ENCODE data around the gene TTC29.
"Not testable (repeated sequence)": the region's sequence is repeated elsewhere in the genome, so short reads cannot be mapped to it uniquely, and the experiment has no call there.

The TTC29 gene

GRCh38 chr4:146855761-146856160, 89.9 kb downstream of the TTC29 start:
- FAIRE-seq: no peak

DNA sequence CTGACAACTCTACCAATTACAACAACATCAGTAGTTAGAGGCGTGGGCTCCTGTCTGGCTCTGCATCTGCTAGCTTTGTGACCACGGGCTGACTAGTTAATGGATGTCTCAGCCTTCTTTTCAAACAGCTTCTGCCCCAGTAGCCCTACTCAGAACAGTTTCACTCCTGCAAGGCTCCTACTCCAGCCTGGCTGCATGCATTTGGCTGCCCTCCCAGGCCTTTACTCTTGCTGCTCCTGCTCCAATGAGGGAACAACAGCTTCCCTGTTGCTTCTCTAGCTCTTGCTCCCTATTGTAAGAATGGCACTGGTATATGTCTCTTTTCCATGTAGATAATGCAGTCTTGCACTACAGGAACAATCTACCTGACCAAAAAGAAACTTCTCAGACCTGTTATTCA, 93.3 kb downstream of the TTC29 start:
- no peak for FAIRE-seq

DNA sequence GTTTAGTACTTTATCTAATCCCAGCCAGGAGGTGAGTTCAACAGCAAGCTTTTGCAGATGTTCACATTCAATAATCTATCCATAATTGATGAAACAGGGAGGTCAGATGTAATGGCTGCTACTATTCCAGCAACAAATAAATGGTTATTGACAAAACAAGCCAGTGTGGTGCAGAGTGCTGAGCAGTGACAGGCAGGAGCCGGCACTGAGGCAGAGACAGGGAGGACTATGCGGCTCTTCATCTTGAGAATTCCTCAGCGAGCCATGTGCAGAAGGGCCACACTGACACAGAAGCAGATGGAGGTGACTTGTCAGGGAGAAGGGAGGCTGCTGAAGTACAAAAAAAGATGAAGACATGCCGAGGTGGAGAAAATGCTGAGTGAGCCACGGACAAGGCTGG, 98.3 kb downstream of the TTC29 start:
- FAIRE-seq: no peak

DNA sequence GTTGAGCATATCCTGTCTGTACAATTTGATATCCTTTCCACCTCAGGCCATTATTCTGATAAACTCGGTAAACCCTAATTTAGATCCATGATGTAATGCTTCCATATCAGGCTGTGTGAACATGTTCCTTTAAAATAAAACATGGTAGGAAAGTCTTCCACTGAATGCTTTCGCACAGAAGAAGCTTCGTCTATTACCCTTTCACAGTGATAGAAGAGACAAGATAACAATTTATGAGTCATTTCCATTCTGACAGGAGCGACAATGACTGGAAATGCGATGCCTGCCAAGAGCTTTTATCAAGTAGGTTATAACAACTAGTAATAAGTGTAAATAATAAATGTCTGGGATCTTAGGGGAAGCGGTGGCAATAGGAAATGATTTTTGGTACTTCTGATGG, 98.8 kb downstream of the TTC29 start:
- no peak for FAIRE-seq

DNA sequence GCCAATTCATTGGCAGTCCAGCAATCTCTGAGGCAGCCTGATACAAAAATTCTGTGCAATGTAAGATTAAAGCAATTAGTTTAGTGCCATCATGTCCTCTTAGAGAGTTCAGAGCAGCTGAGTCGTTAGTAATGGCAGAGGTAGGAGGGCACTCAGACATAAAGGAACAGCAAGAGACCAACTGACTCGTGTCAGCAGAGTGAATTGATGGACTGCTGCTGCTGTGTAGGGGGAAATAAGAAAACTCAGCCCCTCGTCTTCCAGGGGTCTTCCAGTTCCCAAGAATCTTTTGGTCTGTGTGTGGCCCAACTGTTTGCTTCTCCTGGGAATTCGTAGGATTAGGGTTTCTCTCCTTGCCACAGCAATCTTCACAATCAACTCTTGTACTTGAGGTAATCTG, 100.9 kb downstream of the TTC29 start:
- FAIRE-seq: no peak

DNA sequence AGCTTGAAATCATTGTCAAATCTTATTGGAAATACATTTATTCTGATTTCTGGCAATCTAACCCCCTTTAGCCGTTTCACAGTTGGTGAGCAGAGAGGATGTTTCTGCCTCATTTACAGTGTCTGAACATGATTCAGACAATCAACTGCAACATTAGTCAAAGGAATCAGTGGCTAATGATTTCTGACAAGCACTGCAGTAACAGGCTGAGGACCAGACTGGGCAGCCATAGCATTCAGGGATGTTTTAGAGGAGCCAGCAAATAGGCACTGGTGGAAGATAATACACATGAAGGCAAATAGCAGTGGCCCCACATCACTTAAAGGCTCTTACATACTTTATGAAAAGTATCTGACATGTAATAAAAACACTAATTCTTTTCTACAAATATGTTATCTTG, 102.8 kb downstream of the TTC29 start:
- no peak for FAIRE-seq

GRCh38 chr4:146840731-146841130, 104.9 kb downstream of the TTC29 start:
- no peak for FAIRE-seq

DNA sequence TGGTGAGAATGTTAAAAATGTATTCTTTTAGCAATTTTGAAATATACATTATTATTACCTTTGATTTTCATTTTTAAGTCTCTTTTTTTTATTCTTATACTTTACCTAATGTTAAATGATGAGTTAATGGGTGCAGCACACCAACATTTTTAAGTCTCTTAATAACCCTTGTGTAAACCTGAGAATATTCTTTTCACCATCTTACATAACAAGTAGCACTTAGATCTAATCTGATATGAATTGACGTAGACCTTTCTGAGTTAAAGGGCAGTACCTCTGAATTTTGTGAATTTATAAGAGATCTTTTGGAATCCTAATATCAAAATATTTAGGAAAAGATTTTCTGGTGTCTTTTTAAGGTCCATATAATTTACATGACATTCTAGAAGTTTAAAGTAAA, 110.6 kb downstream of the TTC29 start:
- no peak for FAIRE-seq

GRCh38 chr4:146834263-146835034, 111.2 kb downstream of the TTC29 start:
- FAIRE-seq: no peak

DNA sequence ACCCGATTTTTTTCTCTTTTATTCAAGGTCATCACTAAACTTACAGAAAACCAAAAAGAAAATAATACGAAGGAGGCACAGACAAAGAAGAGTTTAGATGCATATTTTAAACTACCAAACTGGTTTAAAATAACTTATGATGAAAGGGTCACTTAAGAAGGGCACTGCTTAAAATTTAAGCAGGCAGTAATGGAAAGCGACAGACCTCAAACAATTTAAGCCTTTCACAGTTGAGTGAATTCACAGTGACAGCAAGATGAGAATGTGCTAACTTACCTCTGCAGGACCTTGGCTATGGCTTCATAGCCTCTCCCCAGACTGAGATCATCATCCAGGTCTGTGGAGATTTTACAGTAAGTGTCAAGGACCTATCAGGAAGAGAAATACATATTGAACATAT, 112.1 kb downstream of the TTC29 start:
- no peak for FAIRE-seq

DNA sequence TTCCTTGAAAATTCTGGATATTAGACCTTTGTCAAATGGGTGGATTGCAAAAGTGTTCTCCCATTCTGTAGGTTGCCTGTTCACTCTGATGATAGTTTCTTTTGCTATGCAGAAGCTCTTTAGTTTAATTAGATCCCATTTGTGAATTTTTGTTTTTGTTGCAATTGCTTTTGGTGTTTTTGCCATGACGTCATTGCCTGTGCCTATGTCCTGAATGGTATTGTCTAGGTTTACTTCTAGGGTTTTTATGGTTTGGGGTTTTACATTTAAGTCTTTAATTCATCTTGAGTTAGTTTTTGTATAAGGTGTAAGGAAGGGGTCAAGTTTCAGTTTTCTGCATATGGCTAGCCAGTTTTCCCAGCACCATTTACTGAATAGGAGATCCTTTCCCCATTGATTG, 122.7 kb downstream of the TTC29 start:
- FAIRE-seq: not testable (repeated sequence)

GRCh38 chr4:146814750-146815149, 130.9 kb downstream of the TTC29 start:
- no peak for FAIRE-seq

- FAIRE-seq: no peak
Observed at GRCh38 chr4:146795711-146796110, 150.0 kb downstream of the TTC29 start.

DNA sequence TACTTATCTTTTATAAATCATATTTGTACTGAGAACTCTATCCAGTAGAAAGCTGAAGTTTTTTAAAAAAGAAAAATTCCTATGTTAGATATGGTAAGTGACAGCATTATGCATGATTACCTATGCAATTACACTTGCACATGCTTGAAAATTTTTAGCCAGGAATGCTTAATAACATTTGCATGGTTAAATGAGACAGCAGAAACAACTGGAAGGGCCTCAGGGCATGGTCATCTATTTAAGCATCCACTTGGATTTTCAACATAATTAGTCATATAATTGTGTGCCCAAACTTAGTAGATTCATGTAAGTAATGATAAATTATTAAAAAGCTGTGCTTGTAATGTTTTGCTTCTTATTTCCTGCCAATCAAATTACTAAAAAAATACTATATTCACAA, 151.9 kb downstream of the TTC29 start:
- FAIRE-seq: no peak

DNA sequence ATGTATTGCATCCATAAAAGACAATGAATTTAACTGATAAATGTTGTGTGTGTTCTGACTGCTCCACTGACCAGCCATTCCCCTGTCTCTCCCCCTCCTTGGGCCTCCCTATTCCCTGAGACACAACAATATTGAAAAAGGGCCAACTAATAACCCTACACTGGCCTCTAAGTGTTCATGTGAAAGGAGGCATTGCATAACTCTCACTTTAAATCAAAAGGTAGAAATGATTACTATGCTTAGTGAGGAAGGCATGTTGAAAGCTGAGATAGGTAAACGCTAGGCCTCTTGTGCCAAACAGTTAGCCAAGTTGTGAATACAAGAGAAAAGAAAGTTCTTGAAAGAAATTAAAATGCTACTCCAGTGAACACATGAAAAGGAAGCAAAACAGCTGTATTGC, 154.2 kb downstream of the TTC29 start:
- FAIRE-seq: no peak

- FAIRE-seq: no peak
Observed at GRCh38 chr4:146790515-146790914, 155.1 kb downstream of the TTC29 start.

GRCh38 chr4:146787731-146788130, 157.9 kb downstream of the TTC29 start:
- FAIRE-seq: no peak

GRCh38 chr4:146776691-146777090, 169.0 kb downstream of the TTC29 start:
- FAIRE-seq: no peak

DNA sequence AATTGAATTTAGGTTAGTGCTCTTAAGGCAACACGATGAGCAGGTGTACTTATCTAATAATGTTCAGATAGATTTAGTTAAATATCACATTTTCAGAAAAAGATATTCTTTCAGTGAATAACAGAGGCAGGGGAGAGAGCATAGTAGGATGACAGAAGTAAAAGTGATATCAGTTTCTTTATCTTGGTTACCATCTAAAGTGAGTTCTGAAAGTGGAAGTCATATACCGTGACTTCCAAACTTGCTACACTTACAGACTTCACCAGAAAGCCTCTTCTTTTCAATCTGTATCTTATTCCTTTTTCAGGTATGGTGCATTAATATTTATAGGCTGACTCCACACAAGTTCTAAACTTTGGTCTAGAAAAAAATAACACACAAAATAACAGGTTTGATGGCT, 182.1 kb downstream of the TTC29 start:
- FAIRE-seq: no peak

- no peak for FAIRE-seq
Observed at GRCh38 chr4:146762016-146762415, 183.6 kb downstream of the TTC29 start.

GRCh38 chr4:146742416-146742815, 203.2 kb downstream of the TTC29 start:
- FAIRE-seq: no peak

GRCh38 chr4:146739182-146739581, 206.5 kb downstream of the TTC29 start:
- FAIRE-seq: no peak

DNA sequence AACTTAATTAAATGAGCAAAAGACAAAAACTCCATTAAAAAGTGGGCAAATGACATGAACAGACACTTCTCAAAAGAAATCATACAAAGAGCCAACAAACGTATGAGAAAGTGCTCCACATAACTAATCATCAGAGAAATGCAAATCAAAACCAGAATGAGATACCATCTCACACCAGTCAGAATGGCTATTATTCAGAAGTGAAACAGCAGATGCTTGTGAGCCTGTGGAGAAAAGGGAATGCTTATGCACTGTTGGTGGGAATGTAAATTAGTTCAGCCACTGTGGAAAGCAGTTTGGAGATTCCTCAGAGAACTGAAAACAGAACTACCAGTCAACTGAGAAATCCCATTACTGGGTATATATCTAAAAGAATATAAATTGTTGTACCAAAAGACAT, 222.1 kb downstream of the TTC29 start:
- not testable (repeated sequence) for FAIRE-seq

DNA sequence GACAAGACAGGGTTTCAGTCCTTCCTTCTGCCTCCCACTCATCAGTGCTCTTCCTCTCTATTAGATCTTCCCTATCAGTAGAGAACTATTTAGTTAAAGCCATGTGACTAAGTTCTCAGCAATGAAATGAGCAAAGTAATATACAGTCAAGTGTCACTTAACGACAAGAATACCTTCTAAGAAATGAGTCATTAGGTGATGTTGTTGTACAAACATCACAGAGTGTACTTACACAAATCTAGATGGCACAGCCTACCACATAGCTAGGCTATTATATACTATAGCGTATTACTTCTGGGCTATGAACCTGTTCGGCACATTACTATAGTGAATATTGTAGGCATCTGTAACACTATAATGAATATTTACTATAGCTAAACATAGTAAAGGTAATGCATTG, 235.7 kb downstream of the TTC29 start:
- FAIRE-seq: no peak

GRCh38 chr4:146699910-146700309, 245.8 kb downstream of the TTC29 start:
- no peak for FAIRE-seq
